GM12878 (cell line): ENCODE measurements around the gene TTC23.

Experiments used
- CBX3 ChIP-seq: fragments of 200-600 bp; sonication (generic); IDR thresholded peaks from 2 replicates; pipeline ENCODE4 v1.6.1; 2016; ENCODE audit warnings: low read depth, borderline replicate concordance
- ZNF274 ChIP-seq: IDR thresholded peaks from one replicate; pipeline ENCODE4 v1.8.0; 2011; ENCODE audit not compliant: insufficient read length, insufficient read depth

GRCh38 chr15:99172171-99172570, 77.2 kb downstream of the TTC23 start:
- no peak for TF ChIP-seq CBX3
- no peak for TF ChIP-seq ZNF274
